ENCODE data around the gene DNPH1. TPM values are rescaled to one million over a fixed set of nuclear protein-coding genes. Genes with fewer than 3 reads are reported as not detected.

The DNPH1 gene
- total and polyA plus RNA-seq, 2 of the 8 experiments (the other 6 are each of a cell fraction or from before 2014, with no cell fraction given), result 33.9 to 134 TPM

DNA sequence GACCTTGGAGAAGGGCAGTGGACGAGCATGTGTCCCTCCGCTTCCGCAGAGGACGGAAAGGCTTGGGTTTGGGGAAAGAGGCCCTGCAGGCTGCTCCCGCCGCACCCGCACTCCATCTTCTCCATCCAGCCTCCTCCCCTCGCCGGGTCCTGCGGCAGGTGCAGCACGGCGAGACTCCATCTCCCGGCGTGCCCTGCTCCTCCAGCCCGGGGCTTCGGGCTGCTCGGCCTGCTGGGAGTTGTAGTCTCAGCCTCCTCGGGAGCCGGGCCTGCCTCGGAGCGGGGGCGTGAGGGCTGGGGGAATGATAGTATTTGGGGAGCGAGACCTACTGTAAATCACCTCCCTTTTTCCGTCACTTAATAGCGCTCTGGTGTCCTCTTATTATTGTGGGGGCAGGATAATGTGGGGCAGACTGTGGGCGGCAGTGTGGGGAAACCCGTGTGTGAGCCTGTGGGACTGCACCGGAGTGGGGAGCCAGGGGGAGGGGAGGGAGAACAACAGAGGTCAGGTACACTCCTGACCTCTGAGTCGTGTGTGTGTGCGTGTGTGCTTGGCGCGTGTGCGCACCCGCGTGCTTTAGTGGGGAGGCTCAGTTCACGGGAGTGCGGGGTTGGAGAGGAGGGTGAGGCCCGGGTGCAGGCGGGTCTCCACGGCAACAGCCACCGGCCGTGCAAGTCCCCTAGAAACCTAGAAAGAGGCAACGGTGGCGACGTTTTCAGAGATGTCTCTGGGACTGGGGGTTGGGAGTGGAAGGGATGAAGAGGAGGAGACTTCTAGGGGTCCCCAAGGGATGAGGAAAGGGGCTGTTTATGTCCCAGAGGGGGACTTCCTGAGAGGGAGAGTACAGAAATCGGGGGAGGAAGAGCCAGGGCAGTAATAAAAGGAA is 18.1 kb upstream of the DNPH1 start (continued):
- TF ChIP-seq RAD21 (IDR thresholded peaks at IDR 0.05 in 1 of 2, conservative IDR thresholded peaks at IDR 0.05 in 1 of 2; ENCODE audit: low read depth in 2 of 2, low read length in 2 of 2) (no peak), CBX5 (IDR thresholded peaks at IDR 0.05; ENCODE audit: low read depth, low read length) (no peak), SRF (IDR thresholded peaks at IDR 0.05; ENCODE audit: low read depth, low read length) (no peak), FOSL1 (IDR thresholded peaks at IDR 0.05; ENCODE audit: insufficient read depth, low read depth, low read length) (no peak), HDAC6 (IDR thresholded peaks at IDR 0.05; ENCODE audit: low read depth, low read length) (no peak), JUND (IDR thresholded peaks at IDR 0.05; ENCODE audit: low read length) (no peak), TEAD4 (IDR thresholded peaks at IDR 0.05; ENCODE audit: low read depth, low read length) (no peak), SIN3A (conservative IDR thresholded peaks at IDR 0.05 in 1 of 2, IDR thresholded peaks at IDR 0.05 in 1 of 2; ENCODE audit: low read depth in 1 of 2, low read length in 2 of 2) (0 out of 4 replicates have a peak, but pooled peaks of 1 of the 2 experiments have one; percentile 39), CREB1 (IDR thresholded peaks at IDR 0.05) (peak; percentile 46), RBBP5 (IDR thresholded peaks at IDR 0.05; ENCODE audit: borderline replicate concordance, low read depth, low read length) (peak; percentile 87), CTCF (IDR thresholded peaks at IDR 0.05; ENCODE audit: control extremely low read depth in 1 of 3, insufficient read depth in 1 of 3, low read depth in 1 of 3, low read length in 3 of 3) (no peak), YY1 (IDR thresholded peaks at IDR 0.05; ENCODE audit: low read depth, low read length) (no peak), CHD1 (IDR thresholded peaks at IDR 0.05; ENCODE audit: low read depth, low read length) (no peak), GABPA (IDR thresholded peaks at IDR 0.05; ENCODE audit: borderline replicate concordance, insufficient read depth, low read length) (no peak), TAF1 (IDR thresholded peaks at IDR 0.05; ENCODE audit: low read depth, low read length) (0 out of 2 replicates have a peak, but pooled peaks have one; percentile 45)
